Adrenal gland (tissue), 5 donors: ENCODE data around the gene TMEM255B.

ENCODE experiments used
- POLR2A ChIP-seq, 2 donors: fragments of 450-650 bp; IDR thresholded peaks; one replicate each; pipeline ENCODE4 v1.6.1; 2017; ENCODE audit warnings: antibody characterized with exemption in 2 of 2, mild to moderate bottlenecking in 2 of 2, moderate library complexity in 1 of 2
- TF ChIP-seq, protein P1 (sequence below), 6 experiments: fragments of 450-650 bp in 4 of 6; fragments of 200-600 bp in 2 of 6; sonication (generic) in 1 of 6; IDR thresholded peaks; 1 replicate in 5 of 6; 2 replicates in 1 of 6; pipeline versions ENCODE4 v1.5.1 to v1.8.0; 2016 to 2021; ENCODE audit warnings: antibody characterized with exemption in 6 of 6, mild to moderate bottlenecking in 2 of 6, moderate library complexity in 1 of 6
- donor health status: DM: no; HTN: no; CAD: no.

DNA sequence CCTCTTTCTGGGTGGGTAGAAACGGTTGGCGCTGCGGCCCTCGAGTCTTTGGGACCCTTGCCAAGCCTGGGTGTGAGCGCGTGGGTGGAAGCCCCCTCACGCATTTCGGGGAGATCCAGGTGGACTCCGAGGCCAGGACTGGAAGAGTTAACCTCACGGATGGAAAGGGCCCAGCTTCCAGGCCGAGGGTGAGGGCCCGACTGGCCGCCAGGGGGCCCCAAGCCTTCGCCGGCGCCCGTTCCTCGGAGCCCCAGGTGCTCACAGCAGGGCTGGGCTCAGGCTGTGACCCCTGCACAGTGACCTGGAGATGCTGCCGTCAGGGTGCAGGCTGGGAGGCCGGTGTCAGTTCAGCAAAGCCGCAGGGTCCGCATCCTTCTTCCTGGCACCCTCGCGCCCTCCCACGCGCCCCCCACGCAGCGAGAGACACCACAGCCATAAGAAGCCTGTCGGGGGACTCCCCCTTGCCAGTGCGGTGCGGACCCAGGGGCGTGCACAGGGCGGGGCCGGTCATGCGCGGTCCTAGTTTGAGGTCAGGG, 34.2 kb upstream of the TMEM255B start:
- no peak for TF ChIP-seq POLR2A (IDR thresholded peaks at IDR 0.05)
- TF ChIP-seq, protein P1, sequence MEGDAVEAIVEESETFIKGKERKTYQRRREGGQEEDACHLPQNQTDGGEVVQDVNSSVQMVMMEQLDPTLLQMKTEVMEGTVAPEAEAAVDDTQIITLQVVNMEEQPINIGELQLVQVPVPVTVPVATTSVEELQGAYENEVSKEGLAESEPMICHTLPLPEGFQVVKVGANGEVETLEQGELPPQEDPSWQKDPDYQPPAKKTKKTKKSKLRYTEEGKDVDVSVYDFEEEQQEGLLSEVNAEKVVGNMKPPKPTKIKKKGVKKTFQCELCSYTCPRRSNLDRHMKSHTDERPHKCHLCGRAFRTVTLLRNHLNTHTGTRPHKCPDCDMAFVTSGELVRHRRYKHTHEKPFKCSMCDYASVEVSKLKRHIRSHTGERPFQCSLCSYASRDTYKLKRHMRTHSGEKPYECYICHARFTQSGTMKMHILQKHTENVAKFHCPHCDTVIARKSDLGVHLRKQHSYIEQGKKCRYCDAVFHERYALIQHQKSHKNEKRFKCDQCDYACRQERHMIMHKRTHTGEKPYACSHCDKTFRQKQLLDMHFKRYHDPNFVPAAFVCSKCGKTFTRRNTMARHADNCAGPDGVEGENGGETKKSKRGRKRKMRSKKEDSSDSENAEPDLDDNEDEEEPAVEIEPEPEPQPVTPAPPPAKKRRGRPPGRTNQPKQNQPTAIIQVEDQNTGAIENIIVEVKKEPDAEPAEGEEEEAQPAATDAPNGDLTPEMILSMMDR (IDR thresholded peaks at IDR 0.05), result peak; percentile 65 to 85 (median 76)
